ENCODE results near the gene WDR5. TPM values are rescaled to one million over a fixed set of nuclear protein-coding genes. Genes with fewer than 3 reads are reported as not detected.

WDR5 gene
- total and polyA plus RNA-seq, 10 of the 15 experiments (the other 5 are each of a cell fraction or from before 2014, with no cell fraction given), result 1.4 to 43.7 (median 33.2) TPM

DNA sequence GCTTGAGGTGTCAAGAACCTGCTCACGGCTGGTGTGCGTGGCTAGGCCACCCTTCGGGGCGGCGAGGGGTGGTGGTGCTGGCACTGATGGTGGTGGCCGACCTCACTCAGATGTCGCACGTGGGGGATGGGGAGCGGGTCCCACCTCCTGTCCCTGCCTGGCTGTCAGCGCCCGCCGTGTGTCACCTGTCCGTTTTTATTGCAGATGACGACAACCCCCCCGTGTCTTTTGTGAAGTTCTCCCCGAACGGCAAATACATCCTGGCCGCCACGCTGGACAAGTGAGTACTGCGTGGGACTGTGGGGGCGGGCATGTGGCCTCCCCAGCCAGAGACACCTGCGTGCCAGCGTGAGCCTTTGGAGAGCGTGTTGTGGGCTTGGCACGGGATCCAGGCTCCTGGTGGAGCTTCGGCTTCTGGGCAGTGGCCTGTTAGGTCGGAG lies 18.4 kb downstream of the WDR5 start:
- in situ Hi-C loops (cut with MboI), result no loop called here
- SMC1A ChIA-PET (ENCODE audit: uncharacterized antibody, unreplicated experiment), result no interaction called here
- no peak for FAIRE-seq

DNA sequence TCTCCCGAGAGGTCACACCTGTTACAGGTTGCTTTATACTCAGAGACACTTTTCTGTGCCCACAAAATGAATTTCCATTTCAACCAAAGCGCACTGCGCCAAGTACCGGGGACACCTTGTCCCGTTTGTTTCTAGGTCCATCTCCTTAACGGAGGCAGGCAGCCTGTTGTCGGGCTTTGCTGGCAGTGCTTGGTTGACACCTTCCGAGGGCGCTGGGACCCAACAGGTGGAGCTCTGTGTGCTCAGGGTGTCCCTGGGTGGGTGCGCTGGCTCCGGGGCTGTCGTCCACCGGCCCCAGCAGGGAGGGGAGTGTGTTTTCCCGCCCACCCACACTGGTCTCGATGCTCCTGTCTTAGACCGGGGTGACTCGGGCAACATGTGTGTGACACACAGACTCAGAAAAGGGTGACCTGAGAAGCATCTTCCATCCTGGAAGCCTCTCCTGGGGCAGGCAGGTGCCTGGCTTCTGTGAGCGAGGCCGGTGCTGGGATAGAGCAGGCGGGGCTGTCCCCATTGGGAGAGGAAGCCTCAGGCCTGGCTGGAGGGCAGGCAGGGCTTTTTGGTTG lies 20.0 kb downstream of the WDR5 start:
- DNase-seq (ENCODE audit: low read depth, low spot score), result no peak
- H4K20me1 ChIP-seq (ENCODE audit: control insufficient read depth, insufficient read depth), result no peaks in the 10 kb centered on the region
- CTCF ChIA-PET, result no interaction called here
- no peak overlapping the region for H3K27ac ChIP-seq (ENCODE audit: control insufficient read depth, insufficient read depth)
- no peaks in the 10 kb centered on the region for H3K9me3 ChIP-seq (replicated peaks; ENCODE audit: control insufficient read depth, insufficient read depth, low read length)
- in situ Hi-C loops (cut with MboI) (no loop called here), intact Hi-C loops (cut with micrococcal nuclease; ENCODE audit: unreplicated experiment) (no loop called here)
- H3K9ac ChIP-seq (ENCODE audit: control insufficient read depth, insufficient read depth, low read length), result no peak overlapping the region
- RAD21 ChIA-PET (ENCODE audit: unreplicated experiment), result no interaction called here
- no peak overlapping the region for H3K4me3 ChIP-seq
- POLR2A ChIA-PET, result no interaction called here
- BruUV-seq (replicated peaks), result no TSS peak
- no peaks in the 10 kb centered on the region for H3K79me2 ChIP-seq (ENCODE audit: control insufficient read depth, insufficient read depth, low read length)
- H2AFZ ChIP-seq (ENCODE audit: control insufficient read depth, low read depth, low read length), result no peak overlapping the region
- no peak for FAIRE-seq
- no peak for ATAC-seq
- peaks cover 11 to 52% of the 10 kb centered on the region in 2 experiments; a peak in 3 of 4 replicates for H3K36me3 ChIP-seq (ENCODE audit: control insufficient read depth in 2 of 2, insufficient read depth in 2 of 2, low read length in 1 of 2)
- H3K4me1 ChIP-seq (ENCODE audit: control insufficient read depth, insufficient read depth, low read length), result no peaks in the 10 kb centered on the region; the same call in 1 of the 2 replicates
- H3K27me3 ChIP-seq (replicated peaks in 1 of 2; ENCODE audit: control insufficient read depth in 2 of 2, insufficient read depth in 2 of 2, low read length in 1 of 2), result no peaks in the 10 kb centered on the region
- WGBS (ENCODE audit: insufficient coverage, insufficient replicate concordance, low lambda C conversion rate, missing lambda C conversion rate), result 92% methylated on average over 18 of the region's 20 CpGs
- SMC1A ChIA-PET (ENCODE audit: uncharacterized antibody, unreplicated experiment), result no interaction called here
- no peak overlapping the region for H3K4me2 ChIP-seq (ENCODE audit: control insufficient read depth, insufficient read depth)
- no peak for TF ChIP-seq FOXM1 (IDR thresholded peaks at IDR 0.05; ENCODE audit: low read depth, low read length)
- TF ChIP-seq, protein P1, sequence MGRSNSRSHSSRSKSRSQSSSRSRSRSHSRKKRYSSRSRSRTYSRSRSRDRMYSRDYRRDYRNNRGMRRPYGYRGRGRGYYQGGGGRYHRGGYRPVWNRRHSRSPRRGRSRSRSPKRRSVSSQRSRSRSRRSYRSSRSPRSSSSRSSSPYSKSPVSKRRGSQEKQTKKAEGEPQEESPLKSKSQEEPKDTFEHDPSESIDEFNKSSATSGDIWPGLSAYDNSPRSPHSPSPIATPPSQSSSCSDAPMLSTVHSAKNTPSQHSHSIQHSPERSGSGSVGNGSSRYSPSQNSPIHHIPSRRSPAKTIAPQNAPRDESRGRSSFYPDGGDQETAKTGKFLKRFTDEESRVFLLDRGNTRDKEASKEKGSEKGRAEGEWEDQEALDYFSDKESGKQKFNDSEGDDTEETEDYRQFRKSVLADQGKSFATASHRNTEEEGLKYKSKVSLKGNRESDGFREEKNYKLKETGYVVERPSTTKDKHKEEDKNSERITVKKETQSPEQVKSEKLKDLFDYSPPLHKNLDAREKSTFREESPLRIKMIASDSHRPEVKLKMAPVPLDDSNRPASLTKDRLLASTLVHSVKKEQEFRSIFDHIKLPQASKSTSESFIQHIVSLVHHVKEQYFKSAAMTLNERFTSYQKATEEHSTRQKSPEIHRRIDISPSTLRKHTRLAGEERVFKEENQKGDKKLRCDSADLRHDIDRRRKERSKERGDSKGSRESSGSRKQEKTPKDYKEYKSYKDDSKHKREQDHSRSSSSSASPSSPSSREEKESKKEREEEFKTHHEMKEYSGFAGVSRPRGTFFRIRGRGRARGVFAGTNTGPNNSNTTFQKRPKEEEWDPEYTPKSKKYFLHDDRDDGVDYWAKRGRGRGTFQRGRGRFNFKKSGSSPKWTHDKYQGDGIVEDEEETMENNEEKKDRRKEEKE (IDR thresholded peaks at IDR 0.05), result no peak
- no peak for TF ChIP-seq NFXL1 (IDR thresholded peaks at IDR 0.05; ENCODE audit: borderline replicate concordance)
- no peak for TF ChIP-seq SMAD1 (IDR thresholded peaks at IDR 0.05; ENCODE audit: low read depth, partially characterized antibody)
- TF ChIP-seq EZH2 (IDR thresholded peaks at IDR 0.05; ENCODE audit: borderline replicate concordance, control insufficient read depth, low read depth, low read length), result no peak
- no peak for TF ChIP-seq TCF12 (IDR thresholded peaks at IDR 0.05; ENCODE audit: low read depth, low read length)
- TF ChIP-seq ZNF207 (IDR thresholded peaks at IDR 0.05; ENCODE audit: borderline replicate concordance), result no peak
- TF ChIP-seq POLR2AphosphoS2 (IDR thresholded peaks at IDR 0.05; ENCODE audit: low read depth, low read length), result no peak
- TF ChIP-seq IKZF2 (IDR thresholded peaks at IDR 0.05), result no peak
- no peak for TF ChIP-seq NRF1 (conservative IDR thresholded peaks at IDR 0.05; ENCODE audit: low read depth, low read length)
- no peak for TF ChIP-seq ZNF217 (IDR thresholded peaks at IDR 0.05)

More for the DNA sequence above, 18.4 kb downstream of the WDR5 start:
- Histone ChIP-seq H2AFZ (ENCODE audit: control insufficient read depth, low read depth, low read length) (no peak overlapping the region), H3K27me3 (replicated peaks in 1 of 2; ENCODE audit: control insufficient read depth in 2 of 2, insufficient read depth in 2 of 2, low read length in 1 of 2) (no peaks in the 10 kb centered on the region), H3K9ac (ENCODE audit: control insufficient read depth, insufficient read depth, low read length) (no peak overlapping the region), H3K4me1 (ENCODE audit: control insufficient read depth, insufficient read depth, low read length) (peaks cover 7% of the 10 kb centered on the region), H3K27ac (ENCODE audit: control insufficient read depth, insufficient read depth) (no peak overlapping the region), H3K4me2 (ENCODE audit: control insufficient read depth, insufficient read depth) (no peak overlapping the region), H4K20me1 (ENCODE audit: control insufficient read depth, insufficient read depth) (no peaks in the 10 kb centered on the region), H3K36me3 (ENCODE audit: control insufficient read depth in 2 of 2, insufficient read depth in 2 of 2, low read length in 1 of 2) (peaks cover 19 to 55% of the 10 kb centered on the region in 2 experiments; a peak in 3 of 4 replicates), H3K4me3 (no peak overlapping the region), H3K9me3 (replicated peaks; ENCODE audit: control insufficient read depth, insufficient read depth, low read length) (no peaks in the 10 kb centered on the region), H3K79me2 (ENCODE audit: control insufficient read depth, insufficient read depth, low read length) (no peaks in the 10 kb centered on the region)
- CTCF ChIA-PET, result no interaction called here
- ATAC-seq (no peak), DNase-seq (ENCODE audit: low read depth, low spot score) (no peak)
- BruUV-seq (replicated peaks), result no TSS peak
- POLR2A ChIA-PET, result no interaction called here
- intact Hi-C loops (cut with micrococcal nuclease; ENCODE audit: unreplicated experiment), result no loop called here
- no peak for TF ChIP-seq CHD2 (IDR thresholded peaks at IDR 0.05; ENCODE audit: borderline replicate concordance, low read depth, low read length)
- TF ChIP-seq EED (IDR thresholded peaks at IDR 0.05; ENCODE audit: low read depth), result no peak
- TF ChIP-seq POLR2A (IDR thresholded peaks at IDR 0.05; ENCODE audit: low read depth, low read length), result 0 out of 2 replicates have a peak, but pooled peaks have one; percentile 25
- RAD21 ChIA-PET (ENCODE audit: unreplicated experiment), result no interaction called here
- 94% methylated on average over 24 of the region's 27 CpGs for WGBS (ENCODE audit: insufficient coverage, insufficient replicate concordance, low lambda C conversion rate, missing lambda C conversion rate)

All from GM12878 (cell line).